C4-2B (cell line): Measurements from ENCODE around the gene ACTBL2.

Experiments used
- CTCF ChIP-seq: fragments of 450-650 bp; conservative IDR thresholded peaks from 2 replicates; pipeline ENCODE4 v1.5.1; 2017; ENCODE audit warnings: mild to moderate bottlenecking
- ZFX ChIP-seq: fragments of 450-650 bp; IDR thresholded peaks from 2 replicates; pipeline ENCODE4 v1.6.1; 2017

GRCh38 chr5:57470339-57470738, 12.3 kb downstream of the ACTBL2 start:
- TF ChIP-seq CTCF (no peak), ZFX (no peak)
